Osteocyte (in vitro differentiated cells): ENCODE data around the gene ZNF101. TPM values are rescaled to one million over a fixed set of nuclear protein-coding genes. Genes with fewer than 3 reads are reported as not detected.

Source experiments
- DNase-seq: peaks from one replicate; pipeline ENCODE4 v3.0.0; 2021; ENCODE audit warnings: mixed read lengths; ENCODE audit not compliant: unreplicated experiment; ENCODE audit errors: extremely low spot score
- H3K27ac Mint-ChIP-seq: one replicate; pipeline ENCODE4 v1.8.0; 2021; ENCODE audit warnings: mild to moderate bottlenecking, mixed read lengths; ENCODE audit not compliant: unreplicated experiment
- H3K27me3 Mint-ChIP-seq: one replicate; pipeline ENCODE4 v1.8.0; 2021; ENCODE audit warnings: mixed read lengths; ENCODE audit not compliant: unreplicated experiment
- H3K36me3 Mint-ChIP-seq: one replicate; pipeline ENCODE4 v1.8.0; 2021; ENCODE audit warnings: mixed read lengths; ENCODE audit not compliant: unreplicated experiment
- H3K4me1 Mint-ChIP-seq: one replicate; pipeline ENCODE4 v1.8.0; 2021; ENCODE audit warnings: mixed read lengths; ENCODE audit not compliant: unreplicated experiment
- H3K4me3 Mint-ChIP-seq: one replicate; pipeline ENCODE4 v1.8.0; 2021; ENCODE audit warnings: mild to moderate bottlenecking, moderate library complexity, mixed read lengths; ENCODE audit not compliant: unreplicated experiment
- H3K9me3 Mint-ChIP-seq: one replicate; pipeline ENCODE4 v1.8.0; 2021; ENCODE audit warnings: mixed read lengths; ENCODE audit not compliant: unreplicated experiment
- CTCF ChIP-seq: fragments of 200-600 bp; sonication (generic); IDR thresholded peaks from 2 replicates; pipeline ENCODE4 v1.5.0; 2021; ENCODE audit warnings: antibody characterized with exemption, mild to moderate bottlenecking, moderate library complexity
- total RNA-seq: library from RNA; stranded (reverse); gene quantifications from 2 replicates; pipeline ENCODE4 v1.2.1, GENCODE V29; 2021

The ZNF101 gene
- total RNA-seq, 1 donor from 2014 or later: 8.4 TPM

DNA sequence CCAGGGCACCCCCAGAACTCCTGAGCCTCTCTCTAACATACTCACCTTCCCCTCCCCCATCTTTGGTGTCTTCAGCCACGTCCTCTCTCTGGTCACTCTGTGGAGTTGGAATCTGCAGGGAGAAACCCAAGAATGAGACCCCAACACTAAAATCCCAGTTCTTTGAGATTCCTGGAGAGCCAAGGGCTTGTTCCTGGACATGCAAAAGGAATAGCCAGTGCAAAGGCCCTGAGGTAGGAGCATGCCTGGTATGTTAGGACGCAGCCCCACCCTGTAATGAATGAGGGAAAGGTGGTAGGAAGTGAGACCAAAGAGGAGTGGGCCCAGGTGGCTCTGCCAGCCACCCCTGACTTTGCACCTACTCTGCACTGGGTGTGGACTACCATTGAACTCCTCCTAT lies 38.2 kb upstream of the ZNF101 start:
- Mint-ChIP-seq H3K4me3 (no peak overlapping the region), H3K9me3 (no peaks in the 10 kb centered on the region), H3K27ac (no peak overlapping the region), H3K36me3 (peaks cover 15% of the 10 kb centered on the region), H3K4me1 (peaks cover 10% of the 10 kb centered on the region), H3K27me3 (no peaks in the 10 kb centered on the region)
- no peak for TF ChIP-seq CTCF
- no peak for DNase-seq

DNA sequence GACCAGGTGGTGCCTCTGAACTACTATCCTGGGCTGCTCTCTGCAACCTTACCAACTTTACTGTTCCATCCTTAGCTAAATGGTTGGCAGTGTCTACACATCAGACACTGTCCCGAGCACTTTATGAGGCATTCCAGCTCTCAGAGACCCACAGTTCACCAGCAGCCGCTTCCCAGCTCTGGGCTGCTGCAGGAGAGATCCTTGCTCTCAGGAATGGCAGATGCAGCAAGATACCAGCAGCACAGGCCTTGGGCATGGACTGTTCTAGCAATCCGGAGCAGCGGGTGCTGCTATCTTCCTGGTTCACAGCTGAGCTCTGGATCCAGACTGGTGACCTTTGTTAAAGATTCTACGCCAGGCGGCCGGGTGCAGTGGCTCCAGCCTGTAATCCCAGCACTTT lies 37.3 kb upstream of the ZNF101 start:
- H3K9me3 Mint-ChIP-seq: no peaks in the 10 kb centered on the region
- peaks cover 18% of the 10 kb centered on the region for H3K36me3 Mint-ChIP-seq
- no peak overlapping the region for H3K4me3 Mint-ChIP-seq
- H3K27me3 Mint-ChIP-seq: no peaks in the 10 kb centered on the region
- peaks cover 10% of the 10 kb centered on the region for H3K4me1 Mint-ChIP-seq
- H3K27ac Mint-ChIP-seq: no peak overlapping the region
- TF ChIP-seq CTCF: no peak
- no peak for DNase-seq

GRCh38 chr19:19632661-19633060 lies 36.0 kb upstream of the ZNF101 start:
- no peak for DNase-seq
- Mint-ChIP-seq H3K4me1 (peaks cover 5% of the 10 kb centered on the region), H3K4me3 (no peak overlapping the region), H3K36me3 (peaks cover 18% of the 10 kb centered on the region), H3K27ac (no peak overlapping the region), H3K9me3 (no peaks in the 10 kb centered on the region), H3K27me3 (no peaks in the 10 kb centered on the region)
- TF ChIP-seq CTCF: no peak

DNA sequence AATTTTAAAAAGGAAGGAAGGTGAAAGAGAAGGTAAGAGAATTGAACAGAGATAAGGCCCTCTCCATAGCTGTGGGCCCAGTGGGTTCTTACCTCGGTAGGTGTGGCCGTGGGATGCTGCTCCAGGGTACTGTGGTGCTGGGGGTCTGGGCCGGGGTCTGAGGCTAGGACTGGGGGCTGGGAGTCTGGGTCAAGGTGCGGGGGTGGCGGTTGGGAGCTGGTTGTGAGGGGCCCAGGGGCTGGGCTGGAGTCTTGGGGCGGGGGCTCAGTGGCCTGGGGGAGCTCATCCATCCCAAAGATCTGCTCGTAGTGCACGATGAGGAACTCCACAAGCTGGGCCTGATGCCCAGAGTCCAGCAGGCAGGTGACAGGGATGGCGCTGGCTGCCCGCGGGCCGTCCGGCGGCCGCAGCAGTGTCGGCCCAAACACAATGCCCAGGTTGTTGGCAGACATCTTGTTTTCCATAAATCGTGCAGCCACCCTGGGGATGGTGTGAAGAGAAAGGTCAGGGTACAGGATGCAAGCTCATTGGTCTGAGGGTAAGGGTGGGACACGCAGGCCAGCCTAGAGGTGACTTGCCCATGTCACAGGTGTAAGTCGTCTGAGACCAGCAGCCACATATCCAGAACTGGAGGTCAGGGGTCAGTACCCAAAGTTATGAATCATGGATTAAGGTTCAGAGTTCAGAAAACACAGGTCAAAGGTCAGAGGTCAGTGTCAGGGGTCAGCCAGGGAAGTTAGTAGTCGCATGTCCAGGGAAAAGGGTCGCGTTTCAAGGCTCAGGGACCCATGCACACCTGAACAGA lies 34.7 kb upstream of the ZNF101 start:
- Mint-ChIP-seq H3K9me3 (no peaks in the 10 kb centered on the region), H3K4me1 (no peaks in the 10 kb centered on the region), H3K27me3 (no peaks in the 10 kb centered on the region), H3K36me3 (peaks cover 18% of the 10 kb centered on the region), H3K27ac (no peak overlapping the region), H3K4me3 (no peak overlapping the region)
- TF ChIP-seq CTCF: no peak
- DNase-seq: no peak

DNA sequence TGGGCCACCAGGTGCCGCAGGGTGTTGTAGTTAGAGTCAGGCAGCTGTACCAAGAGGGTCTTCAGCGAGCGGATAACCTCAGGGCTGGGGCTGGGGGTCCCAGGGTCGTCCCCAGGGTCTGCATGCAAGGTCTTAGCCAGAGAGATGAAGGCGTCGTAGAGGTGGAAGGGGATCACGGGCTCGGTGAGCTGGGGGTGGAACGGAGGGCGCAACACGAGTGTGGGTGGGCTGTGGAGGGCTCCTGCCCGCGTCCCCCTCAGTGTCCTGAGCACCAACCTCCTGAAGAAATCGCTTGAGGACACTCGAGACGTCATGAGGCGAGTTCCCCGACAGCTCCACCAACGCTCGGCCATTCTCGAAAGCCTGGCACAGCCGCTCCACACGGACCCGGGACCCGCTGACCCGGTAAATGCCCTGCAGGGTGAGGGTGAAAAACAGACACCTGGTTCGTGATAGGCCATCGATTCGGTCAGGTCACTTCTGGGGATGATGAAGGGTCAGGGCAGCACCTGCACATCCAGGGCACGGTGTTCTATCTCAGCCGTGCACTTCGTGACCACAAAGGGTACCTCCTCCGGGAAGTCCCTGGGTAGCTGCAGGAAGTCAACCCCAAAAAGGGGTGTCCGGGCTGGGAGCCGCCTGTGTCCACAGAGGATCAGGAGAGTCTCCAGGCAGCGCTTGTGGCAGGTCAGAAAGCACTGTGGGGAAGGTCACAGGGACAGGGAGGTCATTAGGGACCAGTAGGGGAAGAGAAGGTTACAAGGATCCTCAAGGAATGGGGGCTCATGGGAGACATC lies 33.9 kb upstream of the ZNF101 start:
- no peaks in the 10 kb centered on the region for H3K27me3 Mint-ChIP-seq
- no peak overlapping the region for H3K4me3 Mint-ChIP-seq
- DNase-seq: no peak
- peaks cover 18% of the 10 kb centered on the region for H3K36me3 Mint-ChIP-seq
- no peaks in the 10 kb centered on the region for H3K9me3 Mint-ChIP-seq
- no peak overlapping the region for H3K27ac Mint-ChIP-seq
- TF ChIP-seq CTCF: no peak
- no peaks in the 10 kb centered on the region for H3K4me1 Mint-ChIP-seq
